Measurements from ENCODE around the gene BLOC1S2. TPM values are rescaled to one million over a fixed set of nuclear protein-coding genes. Genes with fewer than 3 reads are reported as not detected.

The BLOC1S2 gene
- total RNA-seq, 2 donors from 2014 or later, result 4.3 to 16.1 TPM

GRCh38 chr10:100239851-100240250 lies 46.6 kb downstream of the BLOC1S2 start:
- Histone ChIP-seq H3K4me1 (no peaks in the 10 kb centered on the region), H3K36me3 (replicated peaks in 1 of 2; ENCODE audit: insufficient read depth in 1 of 2, low read depth in 2 of 2) (peaks cover 0 to 30% of the 10 kb centered on the region in 2 donors), H3K4me3 (no peak overlapping the region), H3K27me3 (no peaks in the 10 kb centered on the region), H3K9me3 (no peaks in the 10 kb centered on the region), H3K27ac (no peak overlapping the region)
- no peak for TF ChIP-seq POLR2A (IDR thresholded peaks at IDR 0.05)
- no peak for TF ChIP-seq CTCF (IDR thresholded peaks at IDR 0.05)
- WGBS, 2 donors, result 55 to 74% methylated on average over 3 of the region's 3 CpGs
- DNase-seq (no peak), ATAC-seq (no peak)
- intact Hi-C loops (cut with DNase I), result no loop called here

GRCh38 chr10:100238429-100238828 lies 48.1 kb downstream of the BLOC1S2 start:
- 86 to 92% methylated on average over 7 of the region's 7 CpGs for WGBS, 2 donors
- no peaks in the 10 kb centered on the region for H3K4me1 ChIP-seq
- no peak overlapping the region for H3K27ac ChIP-seq
- no peak overlapping the region for H3K4me3 ChIP-seq
- DNase-seq (no peak), ATAC-seq (no peak)
- TF ChIP-seq CTCF (IDR thresholded peaks at IDR 0.05), result no peak
- no peak for TF ChIP-seq POLR2A (IDR thresholded peaks at IDR 0.05)
- intact Hi-C loops (cut with DNase I), result no loop called here
- H3K9me3 ChIP-seq, result no peaks in the 10 kb centered on the region
- no peaks in the 10 kb centered on the region for H3K27me3 ChIP-seq
- H3K36me3 ChIP-seq (replicated peaks in 1 of 2; ENCODE audit: insufficient read depth in 1 of 2, low read depth in 2 of 2), result peaks cover 0 to 28% of the 10 kb centered on the region in 2 donors

- H3K4me1 ChIP-seq, result peaks cover 16% of the 10 kb centered on the region
- H3K4me3 ChIP-seq, result no peak overlapping the region
- no peaks in the 10 kb centered on the region for H3K9me3 ChIP-seq
- TF ChIP-seq CTCF (IDR thresholded peaks at IDR 0.05) (no peak), POLR2A (IDR thresholded peaks at IDR 0.05) (no peak)
- ATAC-seq (no peak), DNase-seq (no peak)
- no peak overlapping the region for H3K27ac ChIP-seq
- WGBS, 2 donors, result 81 to 86% methylated on average over 2 of the region's 2 CpGs
- intact Hi-C loops (cut with DNase I), result no loop called here
- no peaks in the 10 kb centered on the region for H3K27me3 ChIP-seq
- peaks cover 0 to 16% of the 10 kb centered on the region in 2 donors for H3K36me3 ChIP-seq (replicated peaks in 1 of 2; ENCODE audit: insufficient read depth in 1 of 2, low read depth in 2 of 2)
Observed at GRCh38 chr10:100232101-100232500, 54.4 kb downstream of the BLOC1S2 start.

GRCh38 chr10:100229819-100230422 lies 56.6 kb downstream of the BLOC1S2 start:
- H3K9me3 ChIP-seq, result no peaks in the 10 kb centered on the region
- peak in 1 of 4 donors; percentile 19 for DNase-seq
- intact Hi-C loops (cut with DNase I), result no loop called here

More at GRCh38 chr10:100229819-100230422, 56.6 kb downstream of the BLOC1S2 start:
- WGBS, 2 donors, result 51 to 52% methylated on average over 21 of the region's 21 CpGs
- peaks cover 16% of the 10 kb centered on the region for H3K4me1 ChIP-seq
- TF ChIP-seq CTCF (IDR thresholded peaks at IDR 0.05) (no peak), POLR2A (IDR thresholded peaks at IDR 0.05) (no peak)
- H3K36me3 ChIP-seq (replicated peaks in 1 of 2; ENCODE audit: insufficient read depth in 1 of 2, low read depth in 2 of 2), result peaks cover 0 to 9% of the 10 kb centered on the region in 2 donors
- H3K4me3 ChIP-seq, result peak overlapping the region; percentile 63 to 95
- no peak for ATAC-seq
- H3K27ac ChIP-seq, result peak overlapping the region in 3 of 4 donors; percentile 41 to 82 (median 79)
- H3K27me3 ChIP-seq, result no peaks in the 10 kb centered on the region
